Measurements from ENCODE around the gene SAMMSON. TPM values are rescaled to one million over a fixed set of nuclear protein-coding genes. Genes with fewer than 3 reads are reported as not detected.

Gene SAMMSON
- total RNA-seq, 4 donors from 2014 or later: 0.94 to 6.1 TPM; not detected in 2

DNA sequence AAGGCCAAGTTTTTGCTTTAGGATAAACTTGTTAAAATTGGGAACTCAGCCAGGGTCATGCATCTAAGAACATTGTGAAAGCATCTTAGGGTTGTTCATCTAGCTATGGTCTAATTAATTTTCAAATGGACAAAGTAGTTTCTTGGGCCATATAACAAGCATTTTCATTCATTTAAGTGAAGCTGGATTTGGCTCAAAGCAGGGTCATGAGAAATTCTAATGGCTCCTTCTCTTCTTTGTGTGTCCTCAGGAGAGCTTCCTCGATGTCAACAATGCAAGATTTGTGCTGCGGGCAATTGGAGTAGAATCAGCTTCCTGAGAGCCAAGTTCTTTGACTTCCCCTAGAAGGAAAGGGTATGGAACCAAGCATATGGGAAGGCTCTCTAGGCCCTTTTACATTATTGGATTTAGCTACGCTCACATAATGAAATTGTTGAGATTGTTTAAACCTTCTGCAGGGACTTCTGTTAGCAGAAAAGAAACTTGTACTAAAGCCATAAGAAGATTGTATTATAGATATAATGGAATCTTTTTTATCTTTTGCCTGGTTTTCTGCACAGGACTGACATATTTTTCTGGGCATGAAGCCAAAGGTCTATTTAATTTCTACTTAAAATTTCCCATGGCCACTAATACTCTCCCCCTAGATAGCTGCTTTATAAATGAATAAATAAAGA lies 1.8 kb upstream of the SAMMSON start:
- peaks cover 0 to 23% (median 4%) of the 10 kb centered on the region in 3 donors for H3K4me1 ChIP-seq
- WGBS, 2 donors: 30 to 36% methylated on average over 3 of the region's 3 CpGs
- no peak overlapping the region for H3K4me3 ChIP-seq
- H3K27me3 ChIP-seq: no peaks in the 10 kb centered on the region
- no peaks in the 10 kb centered on the region for H3K36me3 ChIP-seq
- H3K27ac ChIP-seq: peak overlapping the region in 2 of 4 donors; percentile 67 to 74
- intact Hi-C loops (cut with DNase I): no loop called here
- no peak for TF ChIP-seq POLR2A (IDR thresholded peaks at IDR 0.05)
- no peak for TF ChIP-seq CTCF (IDR thresholded peaks at IDR 0.05)
- H3K9me3 ChIP-seq: no peaks in the 10 kb centered on the region
- no peak for DNase-seq

- intact Hi-C loops (cut with DNase I): no loop called here
- no peaks in the 10 kb centered on the region for H3K36me3 ChIP-seq
- peak overlapping the region in 3 of 4 donors; percentile 67 to 86 (median 74) for H3K27ac ChIP-seq
- H3K9me3 ChIP-seq: no peaks in the 10 kb centered on the region
- H3K4me1 ChIP-seq: peaks cover 0 to 23% (median 4%) of the 10 kb centered on the region in 3 donors
- H3K27me3 ChIP-seq: no peaks in the 10 kb centered on the region
- 25 to 40% methylated on average over 3 of the region's 3 CpGs for WGBS, 2 donors
- no peak for DNase-seq
- H3K4me3 ChIP-seq: peak overlapping the region in 2 of 4 donors; percentile 5 to 34
- TF ChIP-seq CTCF (IDR thresholded peaks at IDR 0.05) (no peak), POLR2A (IDR thresholded peaks at IDR 0.05) (no peak)
Measured at GRCh38 chr3:69998759-69999139, 784 bp upstream of the SAMMSON start.

- Histone ChIP-seq H3K4me3 (no peak overlapping the region), H3K4me1 (peaks cover 0 to 23% (median 4%) of the 10 kb centered on the region in 3 donors), H3K27ac (peak overlapping the region; percentile 49 to 86 (median 70)), H3K27me3 (no peaks in the 10 kb centered on the region), H3K36me3 (no peaks in the 10 kb centered on the region), H3K9me3 (no peaks in the 10 kb centered on the region)
- intact Hi-C loops (cut with DNase I): no loop called here
- no peak for DNase-seq
- 57 to 83% methylated on average over 14 to 15 of the region's 15 CpGs for WGBS, 2 donors
- TF ChIP-seq CTCF (IDR thresholded peaks at IDR 0.05): no peak
- no peak for TF ChIP-seq POLR2A (IDR thresholded peaks at IDR 0.05)
Measured at GRCh38 chr3:70000028-70000410, 486 bp downstream of the SAMMSON start.

DNA sequence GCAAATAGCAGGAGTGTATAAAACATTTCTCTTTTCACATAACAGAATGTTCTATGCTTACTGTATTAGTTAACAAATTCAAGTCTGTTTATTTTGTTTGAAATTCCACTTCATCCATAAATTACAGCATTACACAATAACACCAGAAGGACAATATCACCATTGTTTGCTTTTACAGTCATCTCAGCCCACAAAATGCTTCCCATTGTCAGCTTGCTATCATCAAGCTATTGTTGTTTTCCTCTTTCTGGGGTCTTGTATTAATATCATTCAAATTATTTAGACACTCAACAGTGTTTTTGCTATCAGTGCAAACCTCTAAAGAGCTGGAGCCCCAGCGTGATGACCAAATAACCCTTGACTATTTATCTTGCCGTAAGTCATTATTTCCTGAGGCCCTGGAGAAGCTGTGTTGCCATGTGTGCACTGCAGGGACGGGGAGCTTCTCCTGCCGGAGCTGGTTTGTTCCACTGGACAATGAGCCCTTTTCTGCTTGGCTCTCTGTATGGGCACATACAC lies 1.1 kb downstream of the SAMMSON start:
- no peak for DNase-seq
- intact Hi-C loops (cut with DNase I): no loop called here
- no peaks in the 10 kb centered on the region for H3K27me3 ChIP-seq
- TF ChIP-seq POLR2A (IDR thresholded peaks at IDR 0.05): no peak
- TF ChIP-seq CTCF (IDR thresholded peaks at IDR 0.05): no peak
- H3K36me3 ChIP-seq: no peaks in the 10 kb centered on the region
- peak overlapping the region in 3 of 4 donors; percentile 67 to 86 (median 74) for H3K27ac ChIP-seq
- 51 to 55% methylated on average over 4 of the region's 4 CpGs for WGBS, 2 donors
- no peaks in the 10 kb centered on the region for H3K9me3 ChIP-seq
- H3K4me1 ChIP-seq: peaks cover 0 to 23% (median 4%) of the 10 kb centered on the region in 3 donors
- no peak overlapping the region for H3K4me3 ChIP-seq

- Histone ChIP-seq H3K27me3 (no peaks in the 10 kb centered on the region), H3K36me3 (no peaks in the 10 kb centered on the region), H3K4me1 (peaks cover 0 to 10% (median 4%) of the 10 kb centered on the region in 3 donors), H3K4me3 (no peak overlapping the region), H3K27ac (no peak overlapping the region), H3K9me3 (no peaks in the 10 kb centered on the region)
- no peak for TF ChIP-seq CTCF (IDR thresholded peaks at IDR 0.05)
- DNase-seq: no peak
- intact Hi-C loops (cut with DNase I): no loop called here
Measured at GRCh38 chr3:70003119-70003518, 3.6 kb downstream of the SAMMSON start.
